ENCODE data around the gene FUT7.

FUT7 gene

GRCh38 chr9:137035937-137036336, 4.0 kb upstream of the FUT7 start:
- no peak overlapping the region for H3K4me3 ChIP-seq (ENCODE audit: insufficient read depth, low read length, poor library complexity, severe bottlenecking)
- no peaks in the 10 kb centered on the region for H3K9me2 ChIP-seq (replicated peaks; ENCODE audit: insufficient read depth, low read length)
- no peaks in the 10 kb centered on the region for H3K27me3 ChIP-seq (ENCODE audit: low read length)
- no peaks in the 10 kb centered on the region for H3K79me2 ChIP-seq (ENCODE audit: insufficient read depth, low read length)
- no peaks in the 10 kb centered on the region for H3K9me3 ChIP-seq (ENCODE audit: insufficient read depth, low read length)
- no peaks in the 10 kb centered on the region for H4K20me1 ChIP-seq (ENCODE audit: low read depth, low read length)
- no peak overlapping the region for H2AFZ ChIP-seq (ENCODE audit: low read depth, low read length, severe bottlenecking)
- H3K36me3 ChIP-seq (ENCODE audit: low read length) = no peaks in the 10 kb centered on the region
- H3F3A ChIP-seq (ENCODE audit: insufficient read depth) = no peaks in the 10 kb centered on the region
- H3K9ac ChIP-seq (ENCODE audit: low read length) = no peak overlapping the region
- H3K4me2 ChIP-seq (ENCODE audit: low read depth, low read length, poor library complexity, severe bottlenecking) = no peak overlapping the region
- no peak overlapping the region for H3K27ac ChIP-seq (ENCODE audit: low read depth, low read length)
- TF ChIP-seq EZH2phosphoT487 (conservative IDR thresholded peaks at IDR 0.05; ENCODE audit: low read length) = no peak
- TF ChIP-seq, protein P1, sequence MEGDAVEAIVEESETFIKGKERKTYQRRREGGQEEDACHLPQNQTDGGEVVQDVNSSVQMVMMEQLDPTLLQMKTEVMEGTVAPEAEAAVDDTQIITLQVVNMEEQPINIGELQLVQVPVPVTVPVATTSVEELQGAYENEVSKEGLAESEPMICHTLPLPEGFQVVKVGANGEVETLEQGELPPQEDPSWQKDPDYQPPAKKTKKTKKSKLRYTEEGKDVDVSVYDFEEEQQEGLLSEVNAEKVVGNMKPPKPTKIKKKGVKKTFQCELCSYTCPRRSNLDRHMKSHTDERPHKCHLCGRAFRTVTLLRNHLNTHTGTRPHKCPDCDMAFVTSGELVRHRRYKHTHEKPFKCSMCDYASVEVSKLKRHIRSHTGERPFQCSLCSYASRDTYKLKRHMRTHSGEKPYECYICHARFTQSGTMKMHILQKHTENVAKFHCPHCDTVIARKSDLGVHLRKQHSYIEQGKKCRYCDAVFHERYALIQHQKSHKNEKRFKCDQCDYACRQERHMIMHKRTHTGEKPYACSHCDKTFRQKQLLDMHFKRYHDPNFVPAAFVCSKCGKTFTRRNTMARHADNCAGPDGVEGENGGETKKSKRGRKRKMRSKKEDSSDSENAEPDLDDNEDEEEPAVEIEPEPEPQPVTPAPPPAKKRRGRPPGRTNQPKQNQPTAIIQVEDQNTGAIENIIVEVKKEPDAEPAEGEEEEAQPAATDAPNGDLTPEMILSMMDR (IDR thresholded peaks at IDR 0.05; ENCODE audit: insufficient read depth, low read length, poor library complexity, severe bottlenecking) = no peak

DNA sequence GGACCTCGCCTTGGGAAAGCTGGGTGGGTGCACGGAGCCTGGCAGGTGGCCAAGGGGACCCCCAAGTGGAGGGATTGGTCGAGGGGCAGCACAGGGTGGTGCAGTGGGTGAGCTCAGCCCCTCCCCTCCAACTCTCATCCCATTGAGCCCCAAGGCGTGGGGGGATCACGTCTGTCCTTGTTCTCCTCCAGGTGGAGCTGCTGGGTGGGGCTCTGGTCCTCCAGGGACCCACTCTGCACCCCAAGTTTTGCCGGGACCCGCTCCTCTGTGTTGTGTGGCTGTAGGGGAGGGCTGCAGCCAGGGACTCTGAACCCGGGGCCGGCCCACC, 3.6 kb upstream of the FUT7 start:
- no peak overlapping the region for H3K4me2 ChIP-seq (ENCODE audit: low read depth, low read length, poor library complexity, severe bottlenecking)
- no peaks in the 10 kb centered on the region for H3K9me2 ChIP-seq (replicated peaks; ENCODE audit: insufficient read depth, low read length)
- H2AFZ ChIP-seq (ENCODE audit: low read depth, low read length, severe bottlenecking) = no peak overlapping the region
- H3K9me3 ChIP-seq (ENCODE audit: insufficient read depth, low read length) = no peaks in the 10 kb centered on the region
- H3K27ac ChIP-seq (ENCODE audit: low read depth, low read length) = no peak overlapping the region
- no peak overlapping the region for H3K4me3 ChIP-seq (ENCODE audit: insufficient read depth, low read length, poor library complexity, severe bottlenecking)
- no peaks in the 10 kb centered on the region for H3F3A ChIP-seq (ENCODE audit: insufficient read depth)
- H3K9ac ChIP-seq (ENCODE audit: low read length) = no peak overlapping the region
- H3K79me2 ChIP-seq (ENCODE audit: insufficient read depth, low read length) = no peaks in the 10 kb centered on the region
- TF ChIP-seq, protein P1 (IDR thresholded peaks at IDR 0.05; ENCODE audit: insufficient read depth, low read length, poor library complexity, severe bottlenecking) = no peak
- no peak for TF ChIP-seq EZH2phosphoT487 (conservative IDR thresholded peaks at IDR 0.05; ENCODE audit: low read length)
- no peaks in the 10 kb centered on the region for H3K27me3 ChIP-seq (ENCODE audit: low read length)
- no peaks in the 10 kb centered on the region for H4K20me1 ChIP-seq (ENCODE audit: low read depth, low read length)
- no peaks in the 10 kb centered on the region for H3K36me3 ChIP-seq (ENCODE audit: low read length)

GRCh38 chr9:137034709-137035506, 3.0 kb upstream of the FUT7 start:
- Histone ChIP-seq H3K9ac (ENCODE audit: low read length) (no peak overlapping the region), H3K79me2 (ENCODE audit: insufficient read depth, low read length) (no peaks in the 10 kb centered on the region), H3K27ac (ENCODE audit: low read depth, low read length) (no peak overlapping the region), H2AFZ (ENCODE audit: low read depth, low read length, severe bottlenecking) (no peak overlapping the region), H3K4me3 (ENCODE audit: insufficient read depth, low read length, poor library complexity, severe bottlenecking) (no peak overlapping the region), H3F3A (ENCODE audit: insufficient read depth) (no peaks in the 10 kb centered on the region), H3K27me3 (ENCODE audit: low read length) (no peaks in the 10 kb centered on the region), H4K20me1 (ENCODE audit: low read depth, low read length) (no peaks in the 10 kb centered on the region), H3K9me3 (ENCODE audit: insufficient read depth, low read length) (no peaks in the 10 kb centered on the region), H3K36me3 (ENCODE audit: low read length) (no peaks in the 10 kb centered on the region), H3K4me2 (ENCODE audit: low read depth, low read length, poor library complexity, severe bottlenecking) (no peak overlapping the region), H3K9me2 (replicated peaks; ENCODE audit: insufficient read depth, low read length) (no peaks in the 10 kb centered on the region)
- TF ChIP-seq, protein P1 (IDR thresholded peaks at IDR 0.05; ENCODE audit: insufficient read depth, low read length, poor library complexity, severe bottlenecking) = peak; percentile 90
- no peak for TF ChIP-seq EZH2phosphoT487 (conservative IDR thresholded peaks at IDR 0.05; ENCODE audit: low read length)

All from SU-DHL-6 (cell line).